Dendritic cell treated with granulocyte-macrophage colony-stimulating factor and Interleukin-4, amounts not matched to agents 40 ng/mL and 50 ng/mL, for 4 days (primary cell): ENCODE measurements around the gene ZNF716.

Experiments
- H3K27ac Mint-ChIP-seq: one replicate; pipeline ENCODE4 v1.8.0; 2022; ENCODE audit warnings: mild to moderate bottlenecking, mixed read lengths
- H3K27me3 Mint-ChIP-seq: one replicate; pipeline ENCODE4 v1.8.0; 2022; ENCODE audit warnings: mild to moderate bottlenecking, mixed read lengths
- H3K36me3 Mint-ChIP-seq: one replicate; pipeline ENCODE4 v1.8.0; 2022; ENCODE audit warnings: low read depth, mixed read lengths
- H3K4me1 Mint-ChIP-seq: one replicate; pipeline ENCODE4 v1.8.0; 2022; ENCODE audit warnings: low read depth, mixed read lengths
- H3K4me3 Mint-ChIP-seq: one replicate; pipeline ENCODE4 v1.8.0; 2022; ENCODE audit warnings: mild to moderate bottlenecking, moderate library complexity, mixed read lengths
- H3K9me3 Mint-ChIP-seq: one replicate; pipeline ENCODE4 v1.8.0; 2022; ENCODE audit warnings: mixed read lengths
- intact Hi-C: fragments of 100-400 bp; cut with micrococcal nuclease; formaldehyde crosslinking; loops from one replicate; pipeline ENCODE4 v1.15.0; 2022

Gene ZNF716

GRCh38 chr7:57416601-57417358, 33.2 kb upstream of the ZNF716 start:
- no peak overlapping the region for H3K27ac Mint-ChIP-seq
- H3K27me3 Mint-ChIP-seq = no peaks in the 10 kb centered on the region
- H3K36me3 Mint-ChIP-seq = no peaks in the 10 kb centered on the region
- H3K4me3 Mint-ChIP-seq = no peak overlapping the region
- intact Hi-C loops = no loop called here
- H3K4me1 Mint-ChIP-seq = no peaks in the 10 kb centered on the region
- peaks cover 82% of the 10 kb centered on the region for H3K9me3 Mint-ChIP-seq

- intact Hi-C loops = no loop called here
- H3K36me3 Mint-ChIP-seq = no peaks in the 10 kb centered on the region
- H3K27me3 Mint-ChIP-seq = no peaks in the 10 kb centered on the region
- peaks cover 77% of the 10 kb centered on the region for H3K9me3 Mint-ChIP-seq
- H3K4me3 Mint-ChIP-seq = no peak overlapping the region
- no peak overlapping the region for H3K27ac Mint-ChIP-seq
- H3K4me1 Mint-ChIP-seq = no peaks in the 10 kb centered on the region
Observed at GRCh38 chr7:57417736-57418135, 32.2 kb upstream of the ZNF716 start.

- H3K4me3 Mint-ChIP-seq = no peak overlapping the region
- H3K36me3 Mint-ChIP-seq = peaks cover 4% of the 10 kb centered on the region
- H3K27ac Mint-ChIP-seq = no peak overlapping the region
- intact Hi-C loops = no loop called here
- peaks cover 60% of the 10 kb centered on the region for H3K9me3 Mint-ChIP-seq
- no peaks in the 10 kb centered on the region for H3K4me1 Mint-ChIP-seq
- no peaks in the 10 kb centered on the region for H3K27me3 Mint-ChIP-seq
Observed at GRCh38 chr7:57423768-57424167, 26.2 kb upstream of the ZNF716 start.

- intact Hi-C loops = no loop called here
- Mint-ChIP-seq H3K27me3 (no peaks in the 10 kb centered on the region), H3K9me3 (peaks cover 62% of the 10 kb centered on the region), H3K4me3 (no peak overlapping the region), H3K27ac (no peak overlapping the region), H3K36me3 (peaks cover 4% of the 10 kb centered on the region), H3K4me1 (no peaks in the 10 kb centered on the region)
Observed at GRCh38 chr7:57424515-57425238, 25.3 kb upstream of the ZNF716 start.

GRCh38 chr7:57425239-57425944, 24.6 kb upstream of the ZNF716 start:
- H3K9me3 Mint-ChIP-seq = peaks cover 69% of the 10 kb centered on the region
- H3K36me3 Mint-ChIP-seq = peaks cover 4% of the 10 kb centered on the region
- H3K4me3 Mint-ChIP-seq = no peak overlapping the region
- intact Hi-C loops = no loop called here
- H3K27me3 Mint-ChIP-seq = no peaks in the 10 kb centered on the region
- no peaks in the 10 kb centered on the region for H3K4me1 Mint-ChIP-seq
- H3K27ac Mint-ChIP-seq = no peak overlapping the region

- peaks cover 73% of the 10 kb centered on the region for H3K9me3 Mint-ChIP-seq
- no peak overlapping the region for H3K4me3 Mint-ChIP-seq
- peaks cover 4% of the 10 kb centered on the region for H3K36me3 Mint-ChIP-seq
- no peaks in the 10 kb centered on the region for H3K27me3 Mint-ChIP-seq
- no peak overlapping the region for H3K27ac Mint-ChIP-seq
- intact Hi-C loops = no loop called here
- no peaks in the 10 kb centered on the region for H3K4me1 Mint-ChIP-seq
Observed at GRCh38 chr7:57425969-57426628, 23.9 kb upstream of the ZNF716 start.

- Mint-ChIP-seq H3K4me3 (no peak overlapping the region), H3K9me3 (peaks cover 73% of the 10 kb centered on the region), H3K36me3 (peaks cover 4% of the 10 kb centered on the region), H3K27me3 (no peaks in the 10 kb centered on the region), H3K4me1 (no peaks in the 10 kb centered on the region), H3K27ac (no peak overlapping the region)
- intact Hi-C loops = no loop called here
Observed at GRCh38 chr7:57426629-57427003, 23.4 kb upstream of the ZNF716 start.

- Mint-ChIP-seq H3K36me3 (peaks cover 4% of the 10 kb centered on the region), H3K4me3 (no peak overlapping the region), H3K9me3 (peaks cover 73% of the 10 kb centered on the region), H3K27ac (no peak overlapping the region), H3K27me3 (no peaks in the 10 kb centered on the region), H3K4me1 (no peaks in the 10 kb centered on the region)
- intact Hi-C loops = no loop called here
Observed at GRCh38 chr7:57427146-57427545, 22.8 kb upstream of the ZNF716 start.

- intact Hi-C loops = no loop called here
- no peak overlapping the region for H3K27ac Mint-ChIP-seq
- peaks cover 4% of the 10 kb centered on the region for H3K36me3 Mint-ChIP-seq
Observed at GRCh38 chr7:57427594-57427993, 22.4 kb upstream of the ZNF716 start.

GRCh38 chr7:57432583-57432982, 17.4 kb upstream of the ZNF716 start:
- H3K4me1 Mint-ChIP-seq = no peaks in the 10 kb centered on the region
- no peak overlapping the region for H3K4me3 Mint-ChIP-seq
- intact Hi-C loops = no loop called here
- no peaks in the 10 kb centered on the region for H3K27me3 Mint-ChIP-seq
- H3K9me3 Mint-ChIP-seq = peaks cover 51% of the 10 kb centered on the region
- no peaks in the 10 kb centered on the region for H3K36me3 Mint-ChIP-seq
- no peak overlapping the region for H3K27ac Mint-ChIP-seq

More at GRCh38 chr7:57427594-57427993, 22.4 kb upstream of the ZNF716 start:
- Mint-ChIP-seq H3K27me3 (no peaks in the 10 kb centered on the region), H3K9me3 (peaks cover 77% of the 10 kb centered on the region), H3K4me1 (no peaks in the 10 kb centered on the region), H3K4me3 (no peak overlapping the region)

- Mint-ChIP-seq H3K27me3 (no peaks in the 10 kb centered on the region), H3K9me3 (peaks cover 53% of the 10 kb centered on the region), H3K36me3 (no peaks in the 10 kb centered on the region), H3K4me1 (no peaks in the 10 kb centered on the region), H3K4me3 (no peak overlapping the region), H3K27ac (no peak overlapping the region)
- intact Hi-C loops = no loop called here
Observed at GRCh38 chr7:57437581-57437980, 12.4 kb upstream of the ZNF716 start.

GRCh38 chr7:57438244-57438643, 11.7 kb upstream of the ZNF716 start:
- intact Hi-C loops = no loop called here
- H3K9me3 Mint-ChIP-seq = peaks cover 53% of the 10 kb centered on the region
- H3K4me1 Mint-ChIP-seq = no peaks in the 10 kb centered on the region

GRCh38 chr7:57443567-57443966, 6.4 kb upstream of the ZNF716 start:
- intact Hi-C loops = no loop called here

More at GRCh38 chr7:57438244-57438643, 11.7 kb upstream of the ZNF716 start:
- H3K27ac Mint-ChIP-seq = no peak overlapping the region
- no peaks in the 10 kb centered on the region for H3K27me3 Mint-ChIP-seq
- no peaks in the 10 kb centered on the region for H3K36me3 Mint-ChIP-seq
- no peak overlapping the region for H3K4me3 Mint-ChIP-seq

More at GRCh38 chr7:57443567-57443966, 6.4 kb upstream of the ZNF716 start:
- no peaks in the 10 kb centered on the region for H3K4me1 Mint-ChIP-seq
- H3K27me3 Mint-ChIP-seq = no peaks in the 10 kb centered on the region
- no peak overlapping the region for H3K27ac Mint-ChIP-seq
- H3K36me3 Mint-ChIP-seq = no peaks in the 10 kb centered on the region
- peaks cover 64% of the 10 kb centered on the region for H3K9me3 Mint-ChIP-seq
- H3K4me3 Mint-ChIP-seq = no peak overlapping the region
